ENCODE results near the gene HYAL3. TPM values are rescaled to one million over a fixed set of nuclear protein-coding genes. Genes with fewer than 3 reads are reported as not detected.

Gene HYAL3
- total and polyA plus RNA-seq, 2 of the 13 experiments (the other 11 are each of a cell fraction or from before 2014, with no cell fraction given), result 5.5 to 10.4 TPM

- TF ChIP-seq, protein P1, sequence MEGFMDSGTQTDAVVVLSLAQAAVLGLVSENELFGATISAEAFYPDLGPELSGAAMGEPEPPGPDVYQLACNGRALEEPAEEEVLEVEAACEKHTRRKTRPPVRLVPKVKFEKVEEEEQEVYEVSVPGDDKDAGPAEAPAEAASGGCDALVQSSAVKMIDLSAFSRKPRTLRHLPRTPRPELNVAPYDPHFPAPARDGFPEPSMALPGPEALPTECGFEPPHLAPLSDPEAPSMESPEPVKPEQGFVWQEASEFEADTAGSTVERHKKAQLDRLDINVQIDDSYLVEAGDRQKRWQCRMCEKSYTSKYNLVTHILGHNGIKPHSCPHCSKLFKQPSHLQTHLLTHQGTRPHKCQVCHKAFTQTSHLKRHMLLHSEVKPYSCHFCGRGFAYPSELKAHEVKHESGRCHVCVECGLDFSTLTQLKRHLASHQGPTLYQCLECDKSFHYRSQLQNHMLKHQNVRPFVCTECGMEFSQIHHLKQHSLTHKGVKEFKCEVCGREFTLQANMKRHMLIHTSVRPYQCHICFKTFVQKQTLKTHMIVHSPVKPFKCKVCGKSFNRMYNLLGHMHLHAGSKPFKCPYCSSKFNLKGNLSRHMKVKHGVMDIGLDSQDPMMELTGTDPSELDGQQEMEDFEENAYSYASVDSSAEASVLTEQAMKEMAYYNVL (CRISPR knock-in tag; IDR thresholded peaks at IDR 0.05; ENCODE audit: borderline replicate concordance), result no peak
- TF ChIP-seq RBM39 (IDR thresholded peaks at IDR 0.05; ENCODE audit: low read depth, low read length, poor library complexity, severe bottlenecking) (peak; percentile 19), ZNF263 (CRISPR knock-in tag; IDR thresholded peaks at IDR 0.05) (no peak), GTF2F1 (IDR thresholded peaks at IDR 0.05; ENCODE audit: low read length) (no peak), CAMTA2 (CRISPR knock-in tag; IDR thresholded peaks at IDR 0.05; ENCODE audit: borderline replicate concordance) (0 out of 2 replicates have a peak, but pooled peaks have one; percentile 18), ZNF549 (CRISPR knock-in tag; IDR thresholded peaks at IDR 0.05) (no peak), ZNF24 (IDR thresholded peaks at IDR 0.05) (no peak), MLXIP (CRISPR knock-in tag; IDR thresholded peaks at IDR 0.05; ENCODE audit: borderline replicate concordance) (no peak), ATAD3A (CRISPR knock-in tag; IDR thresholded peaks at IDR 0.05) (no peak), PHF5A (CRISPR knock-in tag; IDR thresholded peaks at IDR 0.05; ENCODE audit: low read depth, unreplicated experiment) (peak; percentile 15), ZBTB14 (CRISPR knock-in tag; IDR thresholded peaks at IDR 0.05) (no peak), CC2D1A (CRISPR knock-in tag; IDR thresholded peaks at IDR 0.05) (no peak), DMAP1 (CRISPR knock-in tag; IDR thresholded peaks at IDR 0.05) (peak; percentile 39; the same call in 1 of the 2 replicates), ZBTB38 (CRISPR knock-in tag; IDR thresholded peaks at IDR 0.05) (no peak), ZNF879 (CRISPR knock-in tag; IDR thresholded peaks at IDR 0.05) (no peak)
- TF ChIP-seq, protein P2, sequence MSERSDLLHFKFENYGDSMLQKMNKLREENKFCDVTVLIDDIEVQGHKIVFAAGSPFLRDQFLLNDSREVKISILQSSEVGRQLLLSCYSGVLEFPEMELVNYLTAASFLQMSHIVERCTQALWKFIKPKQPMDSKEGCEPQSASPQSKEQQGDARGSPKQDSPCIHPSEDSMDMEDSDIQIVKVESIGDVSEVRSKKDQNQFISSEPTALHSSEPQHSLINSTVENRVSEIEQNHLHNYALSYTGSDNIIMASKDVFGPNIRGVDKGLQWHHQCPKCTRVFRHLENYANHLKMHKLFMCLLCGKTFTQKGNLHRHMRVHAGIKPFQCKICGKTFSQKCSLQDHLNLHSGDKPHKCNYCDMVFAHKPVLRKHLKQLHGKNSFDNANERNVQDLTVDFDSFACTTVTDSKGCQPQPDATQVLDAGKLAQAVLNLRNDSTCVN (CRISPR knock-in tag; IDR thresholded peaks at IDR 0.05; ENCODE audit: borderline replicate concordance), result peak; percentile 13; the same call in 1 of the 2 replicates
- TF ChIP-seq, protein P3, sequence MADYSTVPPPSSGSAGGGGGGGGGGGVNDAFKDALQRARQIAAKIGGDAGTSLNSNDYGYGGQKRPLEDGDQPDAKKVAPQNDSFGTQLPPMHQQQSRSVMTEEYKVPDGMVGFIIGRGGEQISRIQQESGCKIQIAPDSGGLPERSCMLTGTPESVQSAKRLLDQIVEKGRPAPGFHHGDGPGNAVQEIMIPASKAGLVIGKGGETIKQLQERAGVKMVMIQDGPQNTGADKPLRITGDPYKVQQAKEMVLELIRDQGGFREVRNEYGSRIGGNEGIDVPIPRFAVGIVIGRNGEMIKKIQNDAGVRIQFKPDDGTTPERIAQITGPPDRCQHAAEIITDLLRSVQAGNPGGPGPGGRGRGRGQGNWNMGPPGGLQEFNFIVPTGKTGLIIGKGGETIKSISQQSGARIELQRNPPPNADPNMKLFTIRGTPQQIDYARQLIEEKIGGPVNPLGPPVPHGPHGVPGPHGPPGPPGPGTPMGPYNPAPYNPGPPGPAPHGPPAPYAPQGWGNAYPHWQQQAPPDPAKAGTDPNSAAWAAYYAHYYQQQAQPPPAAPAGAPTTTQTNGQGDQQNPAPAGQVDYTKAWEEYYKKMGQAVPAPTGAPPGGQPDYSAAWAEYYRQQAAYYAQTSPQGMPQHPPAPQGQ (CRISPR knock-in tag; IDR thresholded peaks at IDR 0.05; ENCODE audit: borderline replicate concordance), result no peak
Observed at GRCh38 chr3:50321336-50322114, 22.3 kb upstream of the HYAL3 start (continued).
